ENCODE data around the gene CUTA.

DNA sequence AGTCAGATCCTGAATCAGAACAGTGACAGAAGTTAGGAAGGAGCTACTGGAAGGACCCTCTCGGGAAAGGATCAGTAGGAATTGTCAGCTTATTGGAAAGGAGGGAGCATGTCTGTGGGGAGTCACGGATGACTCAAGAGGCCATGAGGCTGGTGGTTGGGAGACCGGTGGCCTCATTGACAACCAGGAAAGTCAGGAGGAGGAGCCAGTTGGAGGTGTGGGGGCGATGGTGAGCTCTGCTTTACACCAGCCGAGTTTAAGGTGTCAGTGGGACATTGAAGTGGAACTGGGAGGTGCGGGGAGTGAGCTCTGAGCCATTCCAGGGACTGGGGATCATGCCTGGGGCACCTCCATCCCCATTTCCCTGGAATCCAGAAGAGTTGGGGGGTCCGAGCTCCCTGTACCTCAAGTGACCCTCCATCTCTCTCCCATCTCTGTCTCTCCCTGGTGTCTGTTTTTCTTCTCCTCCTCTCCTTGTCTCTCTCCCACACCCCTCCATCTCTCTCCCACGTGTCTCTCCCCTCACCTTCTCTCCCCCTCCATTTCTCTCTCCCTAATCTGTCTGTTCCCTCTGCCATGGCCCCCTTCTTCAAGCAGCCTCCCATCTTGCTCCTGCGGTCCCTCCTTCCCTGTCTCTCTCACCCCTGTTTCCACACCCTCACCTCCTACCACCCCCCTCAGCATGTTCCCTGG lies 22.2 kb upstream of the CUTA start:
- TF ChIP-seq, protein P1, sequence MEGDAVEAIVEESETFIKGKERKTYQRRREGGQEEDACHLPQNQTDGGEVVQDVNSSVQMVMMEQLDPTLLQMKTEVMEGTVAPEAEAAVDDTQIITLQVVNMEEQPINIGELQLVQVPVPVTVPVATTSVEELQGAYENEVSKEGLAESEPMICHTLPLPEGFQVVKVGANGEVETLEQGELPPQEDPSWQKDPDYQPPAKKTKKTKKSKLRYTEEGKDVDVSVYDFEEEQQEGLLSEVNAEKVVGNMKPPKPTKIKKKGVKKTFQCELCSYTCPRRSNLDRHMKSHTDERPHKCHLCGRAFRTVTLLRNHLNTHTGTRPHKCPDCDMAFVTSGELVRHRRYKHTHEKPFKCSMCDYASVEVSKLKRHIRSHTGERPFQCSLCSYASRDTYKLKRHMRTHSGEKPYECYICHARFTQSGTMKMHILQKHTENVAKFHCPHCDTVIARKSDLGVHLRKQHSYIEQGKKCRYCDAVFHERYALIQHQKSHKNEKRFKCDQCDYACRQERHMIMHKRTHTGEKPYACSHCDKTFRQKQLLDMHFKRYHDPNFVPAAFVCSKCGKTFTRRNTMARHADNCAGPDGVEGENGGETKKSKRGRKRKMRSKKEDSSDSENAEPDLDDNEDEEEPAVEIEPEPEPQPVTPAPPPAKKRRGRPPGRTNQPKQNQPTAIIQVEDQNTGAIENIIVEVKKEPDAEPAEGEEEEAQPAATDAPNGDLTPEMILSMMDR (IDR thresholded peaks at IDR 0.05) = no peak
- no peak for TF ChIP-seq POLR2A (IDR thresholded peaks at IDR 0.05)

All from testis (tissue), 2 donors.